Upper lobe of left lung (tissue), 6 donors: ENCODE data around the gene COL6A3. TPM values are rescaled to one million over a fixed set of nuclear protein-coding genes. Genes with fewer than 3 reads are reported as not detected.
A peak's percentile ranks its signal among the peaks of the same experiment; 100 is the strongest.

Source experiments
- ATAC-seq, 2 donors: fragments of 200-7000 bp; cut with Tn5 transposase; one replicate each; pipeline ENCODE4 v1.9.1; 2022; ENCODE audit warnings: mild to moderate bottlenecking in 2 of 2, moderate library complexity in 2 of 2; ENCODE audit not compliant: low FRiP score in 2 of 2
- DNase-seq, 2 donors: peaks; one replicate each; pipeline ENCODE4 v3.0.0-alpha.2; 2019 to 2020
- H3K27ac ChIP-seq, 4 donors: fragments of 200-600 bp; sonication (generic); one replicate each; pipeline ENCODE4 v1.5.1; 2016 to 2019
- H3K27me3 ChIP-seq, 4 donors: fragments of 200-600 bp; sonication (generic); one replicate each; pipeline ENCODE4 v1.5.1; 2017 to 2019
- H3K36me3 ChIP-seq, 4 donors: fragments of 200-600 bp; sonication (generic); one replicate each; pipeline ENCODE4 v1.5.1; 2016 to 2019
- H3K4me1 ChIP-seq, 4 donors: fragments of 200-600 bp; sonication (generic); one replicate each; pipeline ENCODE4 v1.5.1; 2018 to 2019
- H3K4me3 ChIP-seq, 4 donors: fragments of 200-600 bp; sonication (generic); one replicate each; pipeline ENCODE4 v1.5.1; 2017 to 2019; ENCODE audit warnings: mild to moderate bottlenecking in 2 of 4, moderate library complexity in 1 of 4
- H3K9me3 ChIP-seq, 4 donors: fragments of 200-600 bp; sonication (generic); one replicate each; pipeline ENCODE4 v1.5.1; 2018 to 2019
- CTCF ChIP-seq, 6 experiments: fragments of 450-650 bp in 4 of 6; fragments of 200-600 bp in 2 of 6; sonication (generic) in 2 of 6; IDR thresholded peaks; one replicate each; pipeline ENCODE4 v1.5.1; 2016 to 2019; ENCODE audit warnings: antibody characterized with exemption in 6 of 6
- EP300 ChIP-seq, 4 donors: sonication (generic); formaldehyde crosslinking; IDR thresholded peaks; one replicate each; pipeline ENCODE4 v1.5.1; 2017; ENCODE audit warnings: antibody characterized with exemption in 4 of 4, control low read depth in 2 of 4
- POLR2A ChIP-seq, 4 donors: fragments of 450-650 bp; IDR thresholded peaks; one replicate each; pipeline ENCODE4 v1.5.1; 2016 to 2017; ENCODE audit warnings: antibody characterized with exemption in 4 of 4, mild to moderate bottlenecking in 2 of 4
- POLR2AphosphoS5 ChIP-seq, 2 donors: sonication (generic); formaldehyde crosslinking; IDR thresholded peaks; one replicate each; pipeline ENCODE4 v1.5.1; 2017; ENCODE audit warnings: antibody characterized with exemption in 2 of 2
- WGBS, 2 donors: methylation state at CpG; one replicate each; pipeline ENCODE4 v1.1.5; 2017 to 2018; 5-methylcytosine and 5-hydroxymethylcytosine counted together
- total RNA-seq, 6 donors: library from RNA; depleted of rRNA in 4 of 6; stranded (reverse); fragments of >200 nt in 4 of 6; gene quantifications; one replicate each; pipeline versions ENCODE4 v1.1.0 to v1.2.1, GENCODE V29; 2016 to 2021
- donor health status: DM: no; HTN: no; CAD: no; lungs with moderate emphysema.
- donor health status: DM: no; HTN: yes; CAD: no; lungs with severe emphysema.

COL6A3 gene
- total RNA-seq, 6 donors from 2014 or later = 34.4 to 199 (median 71.9) TPM

DNA sequence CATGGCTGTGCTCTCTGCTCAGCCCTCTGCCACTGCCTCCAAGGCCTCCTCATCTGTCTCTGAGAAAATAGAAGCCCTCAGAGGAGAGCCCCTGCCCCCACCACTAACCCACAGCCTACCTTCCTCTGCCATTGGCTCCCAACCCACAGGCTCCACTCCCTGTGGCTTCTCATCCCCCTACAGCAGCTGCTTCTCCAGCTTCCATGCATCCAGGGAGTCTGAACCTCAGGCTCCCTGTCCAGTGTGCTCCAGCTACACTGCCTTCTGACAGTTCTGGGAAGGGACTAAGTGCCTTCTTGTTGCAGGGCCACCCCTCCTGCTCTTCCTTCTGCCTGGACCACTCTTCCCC, 29.3 kb downstream of the COL6A3 start:
- ATAC-seq (no peak), DNase-seq (no peak)
- Histone ChIP-seq H3K27ac (peak overlapping the region in 2 of 4 donors; percentile 7 to 61), H3K9me3 (no peaks in the 10 kb centered on the region), H3K4me1 (no peaks in the 10 kb centered on the region), H3K36me3 (peaks cover 0 to 7% (median 0%) of the 10 kb centered on the region in 4 donors), H3K27me3 (no peaks in the 10 kb centered on the region), H3K4me3 (no peak overlapping the region)
- TF ChIP-seq POLR2A (IDR thresholded peaks at IDR 0.05) (no peak), EP300 (IDR thresholded peaks at IDR 0.05) (no peak), CTCF (IDR thresholded peaks at IDR 0.05) (no peak), POLR2AphosphoS5 (IDR thresholded peaks at IDR 0.05) (no peak)

GRCh38 chr2:237383991-237384671, 29.8 kb downstream of the COL6A3 start:
- 79 to 80% methylated on average over 6 of the region's 6 CpGs for WGBS, 2 donors
- H3K27me3 ChIP-seq = no peaks in the 10 kb centered on the region
- peak overlapping the region in 2 of 4 donors; percentile 7 to 61 for H3K27ac ChIP-seq
- no peaks in the 10 kb centered on the region for H3K4me1 ChIP-seq
- no peak for ATAC-seq
- DNase-seq = no peak
- no peak for TF ChIP-seq EP300 (IDR thresholded peaks at IDR 0.05)
- TF ChIP-seq POLR2AphosphoS5 (IDR thresholded peaks at IDR 0.05) = no peak
- no peak for TF ChIP-seq POLR2A (IDR thresholded peaks at IDR 0.05)
- no peak for TF ChIP-seq CTCF (IDR thresholded peaks at IDR 0.05)
- peaks cover 0 to 7% (median 0%) of the 10 kb centered on the region in 4 donors for H3K36me3 ChIP-seq
- H3K9me3 ChIP-seq = no peaks in the 10 kb centered on the region
- H3K4me3 ChIP-seq = no peak overlapping the region

- no peak for DNase-seq
- no peaks in the 10 kb centered on the region for H3K4me1 ChIP-seq
- H3K27me3 ChIP-seq = no peaks in the 10 kb centered on the region
- no peak for ATAC-seq
- WGBS, 2 donors = 85 to 90% methylated on average over 1 to 6 of the region's 6 CpGs
- no peak overlapping the region for H3K4me3 ChIP-seq
- no peak for TF ChIP-seq POLR2A (IDR thresholded peaks at IDR 0.05)
- no peak for TF ChIP-seq CTCF (IDR thresholded peaks at IDR 0.05)
- TF ChIP-seq POLR2AphosphoS5 (IDR thresholded peaks at IDR 0.05) = no peak
- no peak for TF ChIP-seq EP300 (IDR thresholded peaks at IDR 0.05)
- H3K36me3 ChIP-seq = no peaks in the 10 kb centered on the region
- no peaks in the 10 kb centered on the region for H3K9me3 ChIP-seq
- H3K27ac ChIP-seq = no peak overlapping the region
These were observed 33.2 kb downstream of the COL6A3 start for GRCh38 chr2:237380768-237381167.

GRCh38 chr2:237379636-237380035, 34.3 kb downstream of the COL6A3 start:
- no peak for ATAC-seq
- DNase-seq = no peak
- H3K4me1 ChIP-seq = no peaks in the 10 kb centered on the region
- no peak for TF ChIP-seq POLR2AphosphoS5 (IDR thresholded peaks at IDR 0.05)
- TF ChIP-seq EP300 (IDR thresholded peaks at IDR 0.05) = no peak
- no peaks in the 10 kb centered on the region for H3K27me3 ChIP-seq
- 65 to 67% methylated on average over 3 of the region's 3 CpGs for WGBS, 2 donors
- H3K27ac ChIP-seq = no peak overlapping the region
- peaks cover 0 to 1% (median 0%) of the 10 kb centered on the region in 4 donors for H3K36me3 ChIP-seq
- no peak overlapping the region for H3K4me3 ChIP-seq
- no peaks in the 10 kb centered on the region for H3K9me3 ChIP-seq

- no peaks in the 10 kb centered on the region for H3K4me1 ChIP-seq
- TF ChIP-seq EP300 (IDR thresholded peaks at IDR 0.05) (no peak), POLR2A (IDR thresholded peaks at IDR 0.05) (no peak), POLR2AphosphoS5 (IDR thresholded peaks at IDR 0.05) (no peak), CTCF (IDR thresholded peaks at IDR 0.05) (no peak)
- H3K36me3 ChIP-seq = peaks cover 0 to 8% (median 0%) of the 10 kb centered on the region in 4 donors
- 92 to 96% methylated on average over 5 to 10 of the region's 11 CpGs for WGBS, 2 donors
- DNase-seq (no peak), ATAC-seq (no peak)
- no peaks in the 10 kb centered on the region for H3K27me3 ChIP-seq
- no peak overlapping the region for H3K4me3 ChIP-seq
- H3K9me3 ChIP-seq = no peaks in the 10 kb centered on the region
- H3K27ac ChIP-seq = no peak overlapping the region
These were observed 35.3 kb downstream of the COL6A3 start for GRCh38 chr2:237378650-237379049.
